Right renal cortex interstitium (tissue), 3 donors: ENCODE results near the gene SPOCK1. TPM values are rescaled to one million over a fixed set of nuclear protein-coding genes. Genes with fewer than 3 reads are reported as not detected.

ENCODE experiments used
- DNase-seq, 3 donors: peaks; one replicate each; pipeline ENCODE4 v3.0.0-alpha.2; 2013; ENCODE audit warnings: low read depth in 3 of 3, low spot score in 2 of 3
- polyA plus RNA-seq, 3 donors: library from polyadenylated mRNA; unstranded; fragments of 120-200 nt; gene quantifications; one replicate each; pipeline ENCODE4 v1.2.1, GENCODE V29; 2013; ENCODE audit not compliant: insufficient read length in 3 of 3

SPOCK1 gene
- polyA plus RNA-seq, 3 donors = 8.2 to 9.8 (median 9.8) TPM

- DNase-seq = no peak
Measured at GRCh38 chr5:137209232-137209809, 289.8 kb downstream of the SPOCK1 start.

GRCh38 chr5:137207023-137207760 lies 291.9 kb downstream of the SPOCK1 start:
- DNase-seq = no peak

- no peak for DNase-seq
Measured at GRCh38 chr5:137206030-137206715, 293.0 kb downstream of the SPOCK1 start.

DNA sequence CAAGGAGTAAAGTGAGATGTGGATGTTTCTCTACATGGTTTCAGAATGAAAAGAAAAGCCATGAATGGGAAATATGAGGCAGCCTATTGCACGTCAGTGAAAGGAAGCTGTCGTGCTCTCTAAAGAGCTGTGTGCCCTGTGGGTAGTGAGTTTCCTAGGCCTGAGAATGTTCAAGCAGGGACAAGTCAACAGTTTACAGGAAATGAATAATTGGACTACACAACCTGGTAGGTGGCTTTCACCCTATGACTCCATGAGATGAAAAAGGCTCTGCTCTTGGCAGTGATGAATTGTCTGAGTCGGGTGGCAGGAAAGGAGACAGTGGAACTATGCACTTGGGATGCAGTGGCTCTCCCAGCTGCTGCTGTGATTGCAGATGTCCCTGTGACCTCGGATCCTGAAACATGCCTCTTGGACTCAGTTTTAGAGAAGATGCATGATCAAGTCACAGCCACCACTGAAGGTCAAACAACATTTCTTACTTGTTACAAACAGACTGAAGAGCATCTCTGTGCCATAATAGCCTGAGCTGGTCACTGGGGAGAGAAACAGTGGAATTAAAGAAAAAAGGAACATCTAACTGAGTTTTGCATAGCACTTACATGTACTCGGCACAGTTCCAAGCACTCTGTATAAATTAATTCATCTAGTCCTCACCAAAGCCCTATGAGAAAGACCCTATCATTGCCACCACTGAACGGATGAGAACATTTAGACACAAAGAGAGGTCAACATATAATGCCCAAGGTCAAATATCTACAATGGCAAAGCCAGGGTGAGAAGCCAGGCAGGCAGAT lies 293.7 kb downstream of the SPOCK1 start:
- DNase-seq = no peak

DNA sequence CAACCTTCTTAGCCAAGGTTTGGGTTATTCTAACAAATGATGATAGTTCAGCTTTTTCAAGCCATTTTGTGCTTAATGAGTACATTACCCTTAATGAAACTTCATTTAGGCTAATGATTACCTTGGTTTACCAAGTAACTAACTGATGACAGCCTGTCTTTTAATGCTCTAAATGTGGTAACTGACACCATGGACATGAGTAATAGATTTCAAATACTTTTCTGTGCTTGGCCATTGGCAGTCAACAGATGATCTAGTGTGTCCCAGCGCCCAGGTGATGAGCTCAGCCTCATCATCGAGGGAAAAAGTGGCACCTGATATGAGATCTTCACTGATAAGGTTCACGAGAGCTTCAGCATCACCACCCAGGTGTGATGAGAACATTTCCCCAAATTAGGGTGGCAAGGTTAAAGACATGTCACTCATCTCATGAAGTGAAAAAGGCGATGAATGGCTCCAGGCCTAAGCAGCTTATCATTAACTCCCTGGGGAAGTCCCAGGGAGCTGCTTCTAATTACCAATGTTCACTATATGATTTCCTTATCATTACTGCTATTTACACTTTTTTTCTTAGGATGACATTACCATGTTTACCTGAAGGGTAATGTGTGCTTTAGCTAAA lies 296.0 kb downstream of the SPOCK1 start:
- no peak for DNase-seq

DNA sequence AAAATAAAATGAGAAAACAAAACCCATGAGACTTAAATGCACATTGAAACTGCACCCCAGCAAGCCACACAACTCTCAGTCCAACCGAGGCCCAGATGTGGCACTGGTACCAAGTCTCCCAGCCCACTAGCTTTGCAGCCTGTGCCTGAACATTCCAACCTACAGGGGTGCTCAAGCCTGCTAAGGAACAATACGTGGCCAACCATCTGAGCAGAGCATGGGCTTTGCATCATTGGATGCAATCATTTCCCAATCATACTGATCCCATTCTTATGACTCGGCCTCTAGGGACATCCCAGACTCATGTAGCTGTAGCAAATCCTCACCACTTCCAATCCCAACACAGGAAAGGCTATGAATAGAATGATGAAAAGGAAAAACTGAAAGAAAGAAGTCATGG lies 297.2 kb downstream of the SPOCK1 start:
- no peak for DNase-seq

DNA sequence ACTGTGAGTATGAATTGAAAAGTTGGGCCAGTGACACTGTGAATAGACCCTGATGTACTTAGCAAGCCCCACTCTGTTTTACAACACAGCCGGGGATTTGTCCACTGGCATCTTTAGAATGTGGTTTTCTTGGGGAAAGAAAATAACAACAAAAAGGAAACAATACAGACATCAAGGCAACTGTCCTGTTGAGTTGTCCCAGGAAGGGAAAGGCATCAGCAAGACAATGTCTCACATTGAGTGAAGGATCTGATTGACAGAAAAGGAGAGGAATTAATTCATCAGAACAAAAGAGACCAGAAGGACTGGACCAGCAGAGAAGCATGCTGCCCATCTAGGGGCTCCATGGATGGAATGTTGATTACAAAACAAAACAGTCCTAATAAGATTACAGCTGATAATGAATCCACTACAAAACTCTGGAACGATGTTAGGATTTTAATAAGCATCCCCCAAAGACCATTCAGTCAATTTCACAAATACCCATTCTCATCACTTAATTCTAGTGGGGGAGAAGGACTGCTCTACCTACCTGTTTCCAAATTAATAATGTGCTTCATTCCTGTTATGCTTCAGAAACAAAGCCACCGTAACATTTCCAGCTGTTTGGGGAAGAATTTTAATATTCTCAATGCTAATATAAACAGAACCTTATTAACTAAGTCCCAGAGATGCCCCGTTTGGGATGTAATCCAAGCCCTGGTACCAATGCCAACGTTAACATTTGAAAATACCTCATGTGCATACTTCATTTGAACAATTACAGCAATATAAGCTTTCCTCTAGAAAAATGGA lies 298.0 kb downstream of the SPOCK1 start:
- DNase-seq = no peak

DNA sequence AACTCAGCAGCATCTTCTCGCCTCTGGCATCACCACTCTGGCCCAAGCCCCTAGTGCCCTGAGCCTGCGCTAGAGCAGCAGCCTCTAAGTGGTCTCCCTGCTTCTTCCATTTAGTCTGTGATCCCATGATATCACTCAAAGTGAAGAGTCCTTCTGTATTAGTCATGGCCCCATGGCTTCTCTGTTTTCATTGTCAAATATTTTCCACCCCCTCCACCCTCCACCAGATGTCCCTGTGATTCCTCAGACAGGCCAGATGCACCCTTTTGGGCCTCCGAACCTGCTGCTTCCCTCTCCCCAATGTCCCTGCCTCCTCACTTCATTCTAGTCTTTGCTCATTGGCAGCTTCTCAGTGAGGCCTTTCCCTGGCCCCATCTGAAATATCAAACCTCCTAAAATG lies 299.2 kb downstream of the SPOCK1 start:
- no peak for DNase-seq

DNA sequence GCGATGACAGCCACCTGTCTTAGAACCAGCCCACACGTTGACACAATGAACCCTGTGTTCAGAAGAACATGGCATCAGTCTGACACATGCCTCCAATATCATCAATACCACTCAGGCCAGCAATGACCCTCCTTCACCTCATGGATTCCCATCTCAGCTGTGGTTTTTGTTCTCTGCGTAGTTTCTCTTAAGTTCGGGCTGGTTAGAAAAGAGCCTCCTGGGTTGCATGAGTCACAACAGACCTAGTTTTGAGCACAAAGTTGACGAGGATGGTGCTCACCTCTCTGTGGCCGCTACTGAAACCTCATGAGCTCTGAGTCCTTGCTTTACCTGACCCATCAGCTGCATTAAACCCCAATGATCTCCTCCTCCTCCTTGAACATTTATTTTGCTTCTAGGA lies 299.9 kb downstream of the SPOCK1 start:
- DNase-seq = no peak

DNA sequence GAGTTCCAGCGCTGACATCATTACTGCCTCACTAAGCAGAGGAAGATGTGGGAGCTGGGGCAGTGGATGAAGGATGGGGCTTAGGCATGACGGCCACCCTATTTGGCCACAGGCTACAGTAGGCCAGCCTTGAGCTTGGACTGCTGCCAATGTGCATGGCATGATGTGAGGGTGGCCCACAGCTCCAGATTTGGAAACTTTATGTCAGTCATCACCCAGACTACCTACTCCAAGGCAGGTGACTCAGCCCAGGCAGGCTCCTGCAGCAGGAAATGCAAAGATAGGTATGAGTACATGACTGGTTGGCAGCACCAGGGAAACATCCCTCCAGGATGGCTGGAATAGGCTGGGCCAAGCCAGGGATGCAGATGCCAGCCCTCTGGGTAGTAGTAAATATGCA lies 303.6 kb downstream of the SPOCK1 start:
- no peak for DNase-seq

- DNase-seq = no peak
Measured at GRCh38 chr5:137194300-137194699, 304.8 kb downstream of the SPOCK1 start.

DNA sequence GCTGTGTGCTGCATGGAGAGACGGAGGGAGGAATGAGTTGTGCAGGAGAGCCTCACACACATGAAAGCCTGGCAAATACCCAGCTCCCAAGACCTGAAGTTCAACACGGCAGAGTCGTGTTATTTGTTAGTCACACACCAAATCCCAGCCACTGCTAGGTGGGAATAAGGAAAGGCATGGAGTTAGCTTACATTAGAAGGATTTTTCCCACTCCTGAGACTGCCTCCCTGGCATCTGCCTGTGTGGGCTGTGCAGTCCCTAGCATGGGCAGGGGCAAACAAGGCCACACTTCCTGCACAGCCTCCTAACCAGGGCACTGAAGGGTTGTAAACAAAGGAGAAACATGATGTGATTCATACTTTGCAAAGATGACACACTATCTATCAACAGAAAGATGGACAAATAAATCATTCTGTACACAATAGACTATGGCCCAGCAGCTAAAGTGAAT lies 306.8 kb downstream of the SPOCK1 start:
- no peak for DNase-seq

DNA sequence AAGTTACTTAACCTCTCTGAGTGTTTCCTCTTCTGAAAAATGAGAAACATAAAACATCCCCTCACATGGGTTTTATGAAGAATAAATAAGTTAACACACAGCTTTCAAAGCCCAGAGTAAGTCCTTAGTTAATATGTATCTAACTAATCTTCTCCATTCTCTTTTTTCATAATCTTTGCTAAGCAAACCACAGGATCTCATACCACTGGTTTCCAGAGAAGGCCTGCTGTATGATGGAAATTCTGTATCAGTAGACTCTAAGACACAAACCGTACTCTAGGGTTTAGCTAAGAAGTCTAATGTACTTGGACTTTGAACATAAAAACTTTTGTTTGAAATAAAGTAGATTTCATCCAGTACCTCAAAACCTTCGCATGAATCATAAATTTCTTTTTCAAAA lies 307.9 kb downstream of the SPOCK1 start:
- no peak for DNase-seq

DNA sequence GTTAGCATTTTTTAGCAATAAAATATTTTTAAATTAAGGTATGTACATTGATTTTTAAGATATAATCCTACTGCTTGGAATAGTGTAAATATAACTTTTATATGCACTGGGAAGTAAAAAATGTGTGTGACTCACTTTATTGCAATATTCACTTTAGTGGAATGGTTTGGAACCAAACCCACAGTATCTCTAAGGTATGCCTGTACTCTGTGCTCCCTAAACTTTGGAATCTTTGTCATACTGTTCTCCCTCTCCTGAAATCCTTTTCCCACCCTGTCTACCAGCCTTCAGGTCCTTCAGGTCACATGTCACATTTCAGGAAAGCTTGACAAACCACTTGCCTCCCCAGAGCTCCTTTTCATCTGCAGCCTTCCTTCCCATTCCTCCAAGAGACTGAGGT lies 308.7 kb downstream of the SPOCK1 start:
- no peak for DNase-seq

DNA sequence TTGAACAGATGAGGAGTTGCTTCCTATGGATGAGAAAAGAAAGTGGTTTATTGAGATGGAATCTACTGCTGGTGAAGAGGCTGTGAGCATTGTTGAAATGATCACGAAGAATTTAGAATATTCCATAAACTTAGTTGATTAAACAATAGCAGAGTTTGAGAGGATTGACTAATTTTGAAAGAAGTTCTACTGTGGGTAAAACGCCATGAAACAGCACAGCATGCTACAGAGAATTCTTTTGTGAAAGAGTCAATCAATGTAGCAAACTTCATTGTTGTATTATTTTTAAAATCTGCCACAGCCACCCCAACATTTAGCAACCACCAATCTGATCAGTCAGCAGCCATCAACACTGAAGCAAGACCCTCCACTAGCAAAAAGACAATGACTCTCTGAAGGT lies 309.1 kb downstream of the SPOCK1 start:
- no peak for DNase-seq

GRCh38 chr5:137188566-137188965 lies 310.6 kb downstream of the SPOCK1 start:
- DNase-seq = no peak

- no peak for DNase-seq
Measured at GRCh38 chr5:137186759-137187461, 312.2 kb downstream of the SPOCK1 start.

DNA sequence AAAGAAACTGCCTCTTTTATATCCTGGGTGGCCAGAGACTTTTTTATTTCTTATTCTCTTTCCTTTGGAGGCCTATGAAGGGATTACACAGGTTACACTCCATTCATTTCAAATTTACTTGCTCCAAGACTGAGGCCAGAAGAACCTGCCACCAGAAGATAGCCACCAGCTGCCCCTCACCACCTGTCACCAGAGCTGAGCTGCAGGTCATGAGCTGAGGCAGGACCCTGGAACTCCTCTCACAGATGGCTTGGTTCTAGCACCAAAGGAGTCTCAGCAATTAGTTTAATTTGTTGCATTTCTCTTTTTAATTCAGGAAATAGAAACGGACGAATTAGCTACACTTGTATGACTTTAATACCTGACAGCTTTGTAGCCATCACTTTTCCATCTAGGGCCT lies 313.9 kb downstream of the SPOCK1 start:
- DNase-seq = no peak

DNA sequence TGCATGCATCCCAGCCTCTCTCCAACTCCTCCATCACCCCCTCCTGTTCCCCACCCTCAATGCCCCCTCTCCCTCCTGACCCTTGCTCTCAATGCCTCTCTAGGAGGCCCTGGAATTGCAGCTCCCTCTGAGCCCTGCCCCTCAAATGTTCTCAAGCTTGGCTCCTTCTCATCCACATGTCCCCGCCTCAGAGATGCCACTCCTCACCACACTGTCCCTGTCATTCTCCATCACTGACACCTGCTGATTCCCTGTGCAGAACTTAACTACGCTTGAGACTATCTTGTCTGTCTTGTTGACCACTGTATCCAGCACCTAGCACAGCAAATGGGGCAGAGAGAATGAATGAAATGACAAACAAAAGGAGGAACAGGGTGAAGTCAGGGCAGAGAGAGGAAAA lies 314.4 kb downstream of the SPOCK1 start:
- no peak for DNase-seq
